Cerebellar cortex (tissue), 1 donor: ENCODE measurements around the gene BCL2L1.
"Not testable (repeated sequence)": the region's sequence is repeated elsewhere in the genome, so short reads cannot be mapped to it uniquely, and the experiment has no call there.

Experiments used
- DNase-seq: peaks from one replicate; pipeline ENCODE4 v3.0.0-alpha.2; 2015; ENCODE audit warnings: low spot score

Gene BCL2L1

DNA sequence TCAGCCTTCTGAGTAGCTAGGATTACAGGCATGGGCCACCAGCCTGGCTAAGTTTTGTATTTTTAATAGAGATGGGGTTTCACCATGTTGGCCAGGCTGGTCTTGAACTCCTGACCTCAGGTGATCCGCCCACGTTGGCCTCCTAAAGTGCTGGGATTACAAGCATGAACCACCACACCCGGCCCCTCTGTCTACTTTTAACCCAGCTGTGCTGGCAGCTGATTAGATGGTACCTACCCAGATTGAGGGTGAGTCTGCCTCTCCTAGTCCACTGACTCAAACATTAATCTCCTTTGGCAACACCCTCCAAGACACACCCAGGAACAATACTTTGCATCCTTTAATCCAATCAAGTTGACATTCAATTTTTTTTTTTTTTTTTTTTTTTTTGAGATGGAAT, 74.6 kb downstream of the BCL2L1 start:
- not testable (repeated sequence) for DNase-seq

DNA sequence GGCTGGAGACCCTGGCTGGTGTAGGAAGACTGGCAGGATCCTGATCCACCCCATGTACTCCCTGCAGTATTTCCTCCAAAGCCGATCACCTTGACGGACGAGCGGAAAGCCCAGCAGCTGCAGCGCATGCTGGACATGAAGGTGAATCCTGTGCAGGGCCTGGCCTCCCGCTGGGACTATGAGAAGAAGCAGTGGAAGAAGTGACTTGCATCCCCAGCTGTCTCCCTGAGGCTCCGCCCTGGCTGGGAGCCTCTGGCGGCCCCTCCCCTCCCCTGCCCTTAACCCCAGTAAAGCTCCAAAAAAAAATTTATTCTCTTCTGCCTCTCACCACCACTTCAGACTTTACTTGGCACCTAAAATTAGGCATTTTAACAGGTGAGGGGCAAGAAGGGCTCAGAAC, 78.0 kb downstream of the BCL2L1 start:
- no peak for DNase-seq

DNA sequence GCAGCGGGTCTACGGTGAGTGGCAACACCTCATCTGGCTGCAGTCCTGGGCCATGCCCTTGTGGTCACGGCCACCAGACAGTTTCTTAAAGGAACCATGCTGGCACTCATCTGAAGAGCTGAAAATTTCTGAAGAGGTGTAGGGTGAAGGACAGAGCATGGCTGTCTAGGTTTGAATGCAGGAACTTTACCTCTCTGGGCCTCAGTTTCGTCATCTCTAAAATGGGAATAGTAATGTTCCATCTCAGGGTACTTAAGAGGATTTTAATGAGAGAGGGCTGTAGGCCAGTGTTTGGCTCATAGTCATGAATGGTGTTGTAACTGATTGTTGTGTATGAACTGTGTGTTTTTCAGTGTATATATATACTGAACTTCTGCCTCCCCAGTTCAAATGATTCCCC, 79.1 kb downstream of the BCL2L1 start:
- DNase-seq, result no peak

DNA sequence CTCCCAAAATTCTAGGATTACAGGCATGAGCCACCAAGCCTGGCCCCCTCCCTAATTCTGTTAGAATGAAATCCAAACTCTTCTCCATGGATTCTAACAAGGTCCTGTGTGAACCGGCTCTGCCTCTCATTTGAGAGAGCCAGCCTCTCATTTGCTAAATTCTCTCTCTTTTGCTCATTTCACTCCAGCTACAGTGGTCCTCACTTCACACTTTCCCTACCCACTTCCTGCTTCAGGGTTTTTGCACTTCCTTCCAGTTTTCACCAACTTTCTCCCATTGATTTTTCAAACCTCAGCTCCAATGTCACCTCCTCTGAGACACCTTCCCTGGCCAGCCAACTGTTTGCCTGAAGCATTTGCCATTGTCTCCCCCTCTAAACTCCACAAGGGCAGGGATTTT, 79.8 kb downstream of the BCL2L1 start:
- no peak for DNase-seq

DNA sequence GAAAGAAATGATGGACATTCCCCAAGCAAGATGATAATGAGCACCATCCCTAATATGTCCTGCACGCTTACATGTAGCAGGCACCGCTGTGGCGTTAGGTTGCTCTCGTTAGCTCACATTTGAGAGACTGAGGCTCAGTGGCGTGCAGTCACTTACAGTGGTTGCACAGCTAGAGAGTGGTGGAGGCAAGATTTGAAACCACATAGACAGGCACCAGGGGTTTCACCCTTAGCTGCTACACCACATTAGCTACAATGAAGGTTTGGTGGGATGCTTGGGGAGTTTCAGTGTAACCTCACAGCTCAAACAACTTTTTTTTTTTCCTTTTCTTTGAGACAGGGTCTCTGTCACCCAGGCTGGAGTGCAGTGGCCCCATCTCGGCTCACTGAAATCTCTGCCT, 81.3 kb downstream of the BCL2L1 start:
- DNase-seq, result no peak

DNA sequence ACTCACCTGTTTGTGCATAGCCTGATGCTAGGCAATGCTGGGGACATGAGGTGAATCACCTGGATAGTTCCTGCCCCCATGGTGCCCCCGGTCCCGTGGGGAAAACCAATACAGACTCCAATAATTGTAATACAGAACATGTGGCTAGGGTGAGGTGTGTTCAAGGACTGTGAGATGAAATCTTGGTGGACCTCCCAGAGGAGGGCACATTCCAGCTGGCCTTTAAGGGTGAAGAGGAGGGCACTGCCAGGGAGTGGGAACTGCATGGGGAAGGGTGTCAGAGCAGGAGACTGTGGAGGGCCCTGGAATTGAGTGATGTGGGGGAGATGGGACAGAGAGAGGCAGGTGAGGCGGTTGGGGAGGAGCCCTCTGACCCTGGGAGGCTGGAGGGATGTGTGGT, 82.4 kb downstream of the BCL2L1 start:
- no peak for DNase-seq

DNA sequence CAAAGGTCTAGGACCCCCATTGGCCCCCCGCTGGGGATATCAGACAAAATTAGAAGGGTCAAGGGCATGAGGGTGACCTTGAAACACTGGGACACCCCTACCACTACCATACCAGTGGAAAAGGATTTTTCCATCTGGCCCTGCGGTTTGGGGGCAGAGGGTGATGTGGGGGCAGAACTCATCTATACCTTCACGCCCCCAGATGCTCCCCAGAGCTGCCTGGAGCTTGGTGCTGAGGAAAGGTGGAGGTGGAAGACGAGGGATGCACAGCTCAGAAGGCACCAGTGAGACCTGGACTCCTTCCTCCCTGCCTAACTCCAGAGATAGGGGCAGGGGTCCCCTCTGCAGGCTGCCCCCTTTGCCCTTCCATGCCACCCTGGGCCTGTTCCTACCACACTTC, 83.9 kb downstream of the BCL2L1 start:
- DNase-seq, result no peak

DNA sequence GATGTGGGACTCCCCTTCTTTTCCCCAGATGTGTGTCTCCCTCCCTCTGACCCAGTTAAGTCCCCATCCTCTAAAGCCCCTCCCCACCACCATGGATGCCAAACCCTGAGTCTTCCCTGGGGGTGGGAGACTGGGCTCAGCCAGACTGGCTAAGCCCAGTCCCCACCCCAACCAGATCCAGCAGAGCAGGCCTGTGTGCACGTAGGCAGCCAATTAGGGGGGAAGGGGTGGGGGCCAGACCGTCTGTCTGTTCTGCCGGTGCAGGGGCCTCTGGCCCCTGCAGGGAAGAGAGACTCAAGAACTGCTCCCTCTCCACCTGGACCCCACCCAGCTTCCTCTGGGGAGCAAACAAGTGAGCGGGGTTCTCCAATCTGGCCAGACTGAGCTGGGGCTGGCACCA, 84.4 kb downstream of the BCL2L1 start:
- no peak for DNase-seq

DNA sequence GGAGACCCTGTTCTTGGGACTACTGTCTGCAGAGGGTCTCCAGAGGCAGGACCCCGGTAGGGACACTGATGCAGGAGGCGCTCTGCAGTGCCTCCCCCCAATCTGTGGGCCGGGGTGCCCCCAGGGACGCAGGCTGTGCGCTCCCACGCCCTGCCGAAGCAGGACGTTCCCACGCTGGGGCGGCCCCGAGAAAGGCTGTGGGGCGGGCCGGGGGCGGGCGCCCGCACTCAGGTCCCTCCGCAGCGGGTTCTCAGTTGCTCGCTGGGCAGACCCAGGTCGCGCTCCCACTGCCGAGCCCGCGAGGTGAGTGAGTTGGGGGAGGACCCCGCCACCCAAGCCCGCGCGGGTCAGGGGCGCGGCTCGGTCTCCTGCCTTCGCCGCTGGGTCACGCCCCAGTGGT, 85.0 kb downstream of the BCL2L1 start, which contains the start of gene COX4I2:
COX4I2 (plus strand) TSS at position 253 of the 400 bp plus-strand sequence. CDS start 1,106 bp downstream, outside the sequence.
- DNase-seq, result no peak

DNA sequence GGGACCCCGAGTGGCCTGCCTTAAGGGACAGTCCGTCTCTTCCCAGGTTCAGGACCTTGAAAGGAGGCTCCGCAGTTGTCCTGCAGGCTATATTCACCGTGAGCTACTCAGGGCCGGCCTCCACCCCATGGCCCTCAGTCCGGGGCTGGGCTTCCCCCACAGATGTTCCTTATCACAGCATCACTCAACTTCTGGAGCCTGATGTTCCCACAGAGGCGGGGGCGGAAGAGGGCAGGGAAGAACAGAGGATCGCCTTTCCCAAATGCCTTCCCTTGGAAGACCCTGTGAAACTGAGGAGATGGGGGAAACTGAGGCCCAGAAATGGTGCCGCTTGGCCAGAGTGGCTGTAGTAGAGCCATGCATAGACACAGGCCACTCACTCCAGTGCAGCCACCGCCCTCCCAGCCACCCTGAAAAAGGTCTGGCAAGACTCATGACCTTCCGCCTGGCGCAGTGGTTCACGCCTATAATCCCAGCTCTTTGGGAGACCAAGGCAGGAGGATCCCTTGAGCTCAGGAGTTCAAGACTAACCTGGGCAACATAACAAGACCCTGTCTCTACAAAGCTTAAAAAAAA, 89.2 kb downstream of the BCL2L1 start:
- no peak for DNase-seq

DNA sequence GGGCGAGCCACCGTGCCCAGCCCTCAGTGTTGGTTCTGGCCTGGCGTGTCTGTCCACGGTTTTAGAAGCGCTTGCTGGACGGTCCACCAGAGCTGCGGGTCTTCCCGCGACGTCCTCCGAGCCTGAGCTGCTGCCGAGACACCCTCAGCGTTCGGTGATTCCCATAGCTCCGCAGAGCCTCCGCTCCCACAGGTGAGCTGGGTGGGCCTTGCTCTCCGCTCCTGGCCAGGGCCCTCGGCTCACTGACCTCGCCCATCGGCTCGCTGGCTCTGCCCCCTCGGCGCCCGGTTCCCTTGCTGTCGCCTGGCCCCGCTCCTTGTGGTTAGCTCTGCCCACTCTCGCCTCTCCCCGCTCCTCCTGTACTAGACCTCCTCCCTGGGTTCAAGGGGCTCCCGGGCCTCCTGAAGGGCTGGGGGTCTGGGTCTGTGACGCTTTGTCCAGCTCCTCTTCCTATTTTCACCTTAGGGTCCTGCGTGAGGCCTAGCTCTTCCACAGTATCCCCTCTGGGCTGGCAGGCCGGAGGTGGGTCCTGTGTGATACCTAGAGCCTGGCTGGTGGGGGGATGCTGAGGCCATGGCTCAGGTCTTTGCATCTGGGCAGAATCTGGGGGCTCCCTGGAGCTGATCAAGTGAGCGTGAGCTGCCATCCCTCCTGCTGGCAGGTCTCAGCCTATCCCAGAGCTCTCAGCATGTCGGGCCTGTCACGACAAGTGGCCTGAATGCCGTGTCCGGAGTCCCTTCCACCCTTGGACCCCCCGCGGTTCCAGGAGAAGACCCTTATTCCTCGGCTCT, 89.9 kb downstream of the BCL2L1 start:
- DNase-seq, result no peak

DNA sequence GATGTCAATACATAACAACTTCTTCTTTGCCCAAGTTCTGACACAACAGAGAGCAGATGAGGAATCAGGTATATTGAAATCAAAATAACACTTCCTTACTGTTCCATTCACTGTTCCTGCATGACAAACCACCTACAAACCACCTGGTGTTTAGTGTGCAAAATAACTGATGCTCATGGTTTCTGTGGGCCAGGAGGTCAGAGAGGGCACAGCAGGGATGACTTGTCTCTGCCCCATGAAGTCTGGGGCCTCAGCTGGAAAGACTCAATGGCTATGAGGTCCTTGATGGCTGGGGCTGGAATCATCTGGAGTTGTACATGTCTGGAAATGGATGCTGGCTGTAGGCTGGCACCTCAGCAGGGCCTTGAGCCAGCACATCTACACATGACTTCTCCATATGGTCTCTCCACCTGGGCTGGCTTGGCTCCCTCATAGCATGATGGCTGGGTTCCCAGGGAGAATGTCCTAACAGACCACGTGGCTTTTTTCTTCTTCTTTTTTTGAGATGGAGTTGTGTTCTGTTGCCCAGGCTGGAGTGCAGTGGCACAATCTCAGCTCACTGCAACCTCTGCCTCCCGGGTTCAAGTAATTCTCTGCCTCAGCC, 92.4 kb downstream of the BCL2L1 start:
- DNase-seq, result peak; percentile 95

DNA sequence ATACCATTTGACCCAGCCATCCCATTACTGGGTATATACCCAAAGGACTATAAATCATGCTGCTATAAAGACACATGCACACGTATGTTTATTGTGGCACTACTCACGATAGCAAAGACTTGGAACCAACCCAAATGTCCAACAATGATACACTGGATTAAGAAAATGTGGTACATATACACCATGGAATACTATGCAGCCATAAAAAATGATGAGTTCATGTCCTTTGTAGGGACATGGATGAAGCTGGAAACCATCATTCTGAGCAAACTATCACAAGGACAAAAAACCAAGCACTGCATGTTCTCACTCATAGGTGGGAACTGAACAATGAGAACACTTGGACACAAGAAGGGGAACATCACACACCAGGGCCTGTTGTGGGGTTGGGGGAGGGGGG, 94.6 kb downstream of the BCL2L1 start:
- not testable (repeated sequence) for DNase-seq

DNA sequence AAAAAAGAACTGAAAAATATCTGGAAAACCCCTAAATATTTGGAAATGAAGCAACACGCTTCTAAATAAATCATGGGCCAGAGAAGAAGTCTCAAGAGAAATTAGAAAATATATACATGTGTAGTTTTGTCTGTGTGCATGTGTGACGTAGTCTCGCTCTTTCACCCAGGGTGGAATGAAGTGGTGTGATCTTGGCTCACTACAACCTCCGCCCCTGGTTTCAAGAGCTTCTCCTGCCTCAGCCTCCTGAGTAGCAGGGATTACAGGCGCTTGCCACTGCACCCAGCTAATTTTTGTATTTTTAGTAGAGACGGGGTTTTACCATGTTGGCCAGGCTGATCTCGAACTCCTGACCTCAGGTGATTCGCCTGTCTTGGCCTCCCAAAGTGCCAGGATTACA, 96.1 kb downstream of the BCL2L1 start:
- DNase-seq, result not testable (repeated sequence)

DNA sequence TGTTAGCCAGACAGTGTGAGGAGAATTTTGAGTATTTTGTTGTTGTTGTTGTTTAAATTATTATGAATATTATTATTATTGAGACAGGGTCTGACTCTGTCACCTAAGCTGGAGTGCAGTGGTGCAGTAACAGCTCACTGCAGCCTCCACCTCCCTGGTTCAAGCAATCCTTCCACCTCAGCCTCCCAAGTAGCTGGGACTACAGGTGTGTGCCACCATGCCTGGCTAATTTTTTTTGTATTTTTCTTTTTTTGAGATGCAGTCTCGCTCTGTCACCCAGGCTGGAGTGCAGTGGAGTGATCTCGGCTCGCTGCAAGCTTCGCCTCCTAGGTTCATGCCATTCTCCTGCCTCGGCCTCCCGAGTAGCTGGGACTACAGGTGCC, 99.6 kb downstream of the BCL2L1 start:
- DNase-seq, result not testable (repeated sequence)

DNA sequence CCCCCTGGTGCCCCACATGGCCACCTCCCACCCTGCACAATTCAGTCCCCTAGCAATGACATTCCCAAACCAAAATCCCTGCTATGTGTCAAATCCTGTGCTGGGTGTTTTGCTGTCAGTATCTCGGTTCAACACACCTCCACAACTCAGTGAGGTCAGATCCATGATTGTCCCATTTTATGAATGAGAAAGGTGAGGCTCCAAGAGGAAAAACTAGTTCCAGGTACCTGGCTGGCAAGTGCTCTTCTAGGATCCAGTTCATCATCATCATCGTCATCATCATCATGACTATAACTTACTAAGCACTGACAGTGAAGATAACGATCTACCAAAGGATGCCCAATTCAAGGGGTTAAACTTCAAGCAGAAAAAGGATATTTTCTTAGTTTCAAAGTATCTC, 102.4 kb downstream of the BCL2L1 start:
- no peak for DNase-seq

DNA sequence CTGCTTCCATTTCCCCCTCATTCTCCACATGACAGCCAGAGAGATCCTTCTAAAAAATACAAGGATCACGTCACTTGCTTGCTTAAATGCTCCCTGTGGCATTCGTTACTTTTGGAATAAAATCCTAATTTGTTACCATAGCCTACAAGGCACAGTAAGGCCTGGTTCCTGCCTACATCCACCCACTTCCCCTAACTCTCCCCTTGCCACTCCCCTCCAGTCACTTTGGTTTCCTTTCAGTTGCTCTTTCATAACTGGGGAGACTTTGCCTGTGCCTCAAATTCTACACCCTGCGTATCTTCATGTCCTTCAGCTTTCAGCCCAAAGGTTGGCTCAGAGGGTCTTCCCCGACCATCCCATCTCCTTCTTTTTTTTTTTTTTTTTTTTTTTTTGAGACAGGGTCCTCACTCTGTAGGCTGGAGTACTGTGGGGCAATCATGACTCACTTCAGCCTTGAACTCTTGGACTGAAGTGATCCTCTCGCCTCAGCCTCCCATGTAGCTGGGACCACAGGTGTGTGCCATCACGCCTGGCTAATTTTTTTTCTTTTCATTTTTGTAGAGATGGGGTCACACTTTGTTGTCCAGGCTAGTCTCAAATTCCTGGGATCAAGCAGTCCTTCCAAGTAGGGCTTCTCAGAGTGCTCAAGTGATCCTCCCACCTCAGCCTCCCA, 105.1 kb downstream of the BCL2L1 start:
- no peak for DNase-seq

DNA sequence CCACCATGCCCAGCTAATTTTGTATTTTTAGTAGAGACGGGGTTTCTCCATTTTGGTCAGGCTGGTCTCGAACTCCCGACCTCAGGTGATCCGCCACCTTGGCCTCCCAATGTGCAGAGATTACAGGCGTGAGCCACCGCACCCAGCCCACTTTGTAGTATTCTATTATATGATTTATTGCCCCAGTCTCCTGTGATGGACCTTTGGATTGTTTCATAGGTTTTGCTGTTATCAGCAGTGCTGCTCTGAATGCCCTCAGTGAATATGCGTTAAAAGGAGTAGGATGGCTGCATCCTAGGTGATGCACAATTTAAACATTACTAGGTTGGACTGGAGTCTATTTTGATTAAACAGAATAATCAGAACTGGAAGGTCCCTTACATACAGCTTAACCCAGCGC, 107.3 kb downstream of the BCL2L1 start:
- no peak for DNase-seq
